Pancreas (tissue), 10 donors: ENCODE measurements around the gene RPS5. TPM values are rescaled to one million over a fixed set of nuclear protein-coding genes. Genes with fewer than 3 reads are reported as not detected.
A peak's percentile ranks its signal among the peaks of the same experiment; 100 is the strongest.

ENCODE experiments used
- ATAC-seq, 4 donors: fragments of 200-7000 bp; cut with Tn5 transposase; one replicate each; pipeline versions ENCODE4 v1.8.0 to v1.9.1; 2020; ENCODE audit warnings: mild to moderate bottlenecking in 4 of 4, moderate library complexity in 4 of 4
- DNase-seq, 6 donors: peaks; one replicate each; pipeline ENCODE4 v3.0.0-alpha.2; 2020
- FAIRE-seq: peaks from 2 replicates; lab custom pipeline; 2012; peaks lifted over from hg19 to GRCh38; lab: Jason Lieb, UNC
- H3K27ac ChIP-seq, 4 donors: fragments of 200-600 bp; sonication (generic); 1 replicate in 3 of 4; 2 replicates in 1 of 4; pipeline versions ENCODE4 v1.5.0 to v1.8.0; 2020
- H3K27me3 ChIP-seq, 4 donors: fragments of 200-600 bp; one replicate each; pipeline ENCODE4 v1.8.0; 2021
- H3K36me3 ChIP-seq, 3 donors: fragments of 200-600 bp; sonication (generic) in 1 of 3; one replicate each; pipeline versions ENCODE4 v1.5.0 to v1.8.0; 2020 to 2021
- H3K4me1 ChIP-seq, 3 donors: fragments of 200-600 bp; one replicate each; pipeline ENCODE4 v1.8.0; 2021
- H3K4me3 ChIP-seq, 4 donors: fragments of 200-600 bp; sonication (generic) in 2 of 4; one replicate each; pipeline versions ENCODE4 v1.5.0 to v1.8.0; 2020 to 2021
- H3K9me3 ChIP-seq, 4 donors: fragments of 200-600 bp; one replicate each; pipeline ENCODE4 v1.8.0; 2021
- WGBS, 2 donors: extraction: QIAGEN DNeasy Blood & Tissue Kit; methylation state at CpG; one replicate each; pipeline ENCODE4 v1.1.7; 2013; 5-methylcytosine and 5-hydroxymethylcytosine counted together
- intact Hi-C, 3 donors: fragments of 100-400 bp; cut with DNase I; formaldehyde crosslinking; loops; one replicate each; pipeline versions ENCODE4 v1.11.1 to v1.14.2; 2022
- polyA plus RNA-seq, 2 donors: library from polyadenylated mRNA; stranded (reverse); fragments of 200-250 nt; gene quantifications; one replicate each; pipeline ENCODE4 v1.2.3, GENCODE V29; 2013
- total RNA-seq, 6 donors: library from RNA; stranded (reverse); fragmentation: NEBNext Ultra II Directional in 4 of 6; extraction: Animal tissue kit (Norgen Biotek cat#: 25700) in 4 of 6; gene quantifications; one replicate each; pipeline versions ENCODE4 v1.2.1 to v1.2.4, GENCODE V29; 2021 to 2023
- TF ChIP-seq, protein P1 (sequence below), 4 donors: fragments of 200-600 bp; sonication (generic) in 3 of 4; IDR thresholded peaks; one replicate each; pipeline versions ENCODE4 v1.5.0 to v1.8.0; 2021; ENCODE audit warnings: antibody characterized with exemption in 4 of 4
- donor health status: healthy with polysubstance abuse.
- donor health status: DM: no; HTN: no; CAD: no; lungs with moderate emphysema.
- donor health status: DM: no; HTN: no; CAD: no.
- donor health status: control.
- donor health status: control.
- donor health status: Bipolar disorder and iron deficiency.
- donor health status: DM: yes; HTN: yes; CAD: no.
- donor health status: DM: no; HTN: no; CAD: no.
- donor health status: DM: no; HTN: no; CAD: no.
- donor health status: DM: yes; HTN: yes; CAD: no.

RPS5 gene
- total and polyA plus RNA-seq, 8 donors = 637 to 1,373 (median 841) TPM

DNA sequence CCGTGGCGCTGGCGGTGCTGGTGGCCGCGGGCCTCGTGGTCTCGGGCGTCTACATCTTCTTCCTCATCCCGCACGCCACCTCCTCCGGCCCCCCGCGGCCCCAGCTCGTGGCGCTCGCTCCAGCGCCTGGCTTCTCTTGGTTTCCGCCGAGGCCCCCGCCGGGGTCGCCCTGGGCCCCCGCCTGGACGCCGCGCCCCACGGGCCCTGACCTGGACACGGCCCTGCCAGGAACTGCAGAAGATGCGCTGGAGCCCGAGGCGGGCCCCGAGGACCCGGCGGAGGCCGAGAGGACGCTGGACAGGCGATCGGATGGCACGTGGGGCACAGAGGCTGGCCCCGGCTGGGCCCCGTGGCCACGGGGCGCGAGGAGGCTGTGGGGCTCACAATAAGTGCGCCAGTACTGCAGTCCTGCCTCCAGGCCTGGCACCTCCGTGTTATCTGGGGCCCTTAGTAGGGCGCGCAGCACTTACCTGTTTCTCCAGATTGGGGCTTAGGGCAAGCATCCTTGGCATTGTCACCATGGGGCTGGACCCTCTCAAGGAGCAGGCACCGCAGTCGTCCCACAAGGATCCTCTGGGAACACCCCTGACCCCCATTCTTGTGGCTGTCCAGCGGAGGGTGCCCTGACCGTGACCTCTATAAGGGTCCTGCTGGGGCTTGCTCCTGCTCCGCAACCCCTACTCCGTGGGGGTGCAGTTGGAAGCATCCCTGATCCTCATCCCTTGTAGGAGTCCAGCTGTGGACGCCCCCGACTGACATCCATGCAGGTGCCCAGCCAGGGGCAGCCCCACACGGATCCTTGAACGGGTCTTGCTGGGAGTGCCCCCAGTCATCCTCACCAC lies 9.8 kb downstream of the RPS5 start:
- peaks cover 4 to 23% (median 22%) of the 10 kb centered on the region in 3 donors for H3K36me3 ChIP-seq
- peak in 3 of 6 donors; percentile 22 to 71 (median 26) for DNase-seq
- peaks cover 0 to 5% (median 5%) of the 10 kb centered on the region in 3 donors for H3K4me1 ChIP-seq
- H3K27me3 ChIP-seq = no peaks in the 10 kb centered on the region
- no peak overlapping the region for H3K4me3 ChIP-seq
- no peak overlapping the region for H3K27ac ChIP-seq
- H3K9me3 ChIP-seq = no peaks in the 10 kb centered on the region
- TF ChIP-seq, protein P1, sequence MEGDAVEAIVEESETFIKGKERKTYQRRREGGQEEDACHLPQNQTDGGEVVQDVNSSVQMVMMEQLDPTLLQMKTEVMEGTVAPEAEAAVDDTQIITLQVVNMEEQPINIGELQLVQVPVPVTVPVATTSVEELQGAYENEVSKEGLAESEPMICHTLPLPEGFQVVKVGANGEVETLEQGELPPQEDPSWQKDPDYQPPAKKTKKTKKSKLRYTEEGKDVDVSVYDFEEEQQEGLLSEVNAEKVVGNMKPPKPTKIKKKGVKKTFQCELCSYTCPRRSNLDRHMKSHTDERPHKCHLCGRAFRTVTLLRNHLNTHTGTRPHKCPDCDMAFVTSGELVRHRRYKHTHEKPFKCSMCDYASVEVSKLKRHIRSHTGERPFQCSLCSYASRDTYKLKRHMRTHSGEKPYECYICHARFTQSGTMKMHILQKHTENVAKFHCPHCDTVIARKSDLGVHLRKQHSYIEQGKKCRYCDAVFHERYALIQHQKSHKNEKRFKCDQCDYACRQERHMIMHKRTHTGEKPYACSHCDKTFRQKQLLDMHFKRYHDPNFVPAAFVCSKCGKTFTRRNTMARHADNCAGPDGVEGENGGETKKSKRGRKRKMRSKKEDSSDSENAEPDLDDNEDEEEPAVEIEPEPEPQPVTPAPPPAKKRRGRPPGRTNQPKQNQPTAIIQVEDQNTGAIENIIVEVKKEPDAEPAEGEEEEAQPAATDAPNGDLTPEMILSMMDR (IDR thresholded peaks at IDR 0.05) = no peak
- no peak for ATAC-seq
- intact Hi-C loops = no loop called here
- 26 to 31% methylated on average over 55 to 58 of the region's 58 CpGs for WGBS, 2 donors
- FAIRE-seq = no peak

DNA sequence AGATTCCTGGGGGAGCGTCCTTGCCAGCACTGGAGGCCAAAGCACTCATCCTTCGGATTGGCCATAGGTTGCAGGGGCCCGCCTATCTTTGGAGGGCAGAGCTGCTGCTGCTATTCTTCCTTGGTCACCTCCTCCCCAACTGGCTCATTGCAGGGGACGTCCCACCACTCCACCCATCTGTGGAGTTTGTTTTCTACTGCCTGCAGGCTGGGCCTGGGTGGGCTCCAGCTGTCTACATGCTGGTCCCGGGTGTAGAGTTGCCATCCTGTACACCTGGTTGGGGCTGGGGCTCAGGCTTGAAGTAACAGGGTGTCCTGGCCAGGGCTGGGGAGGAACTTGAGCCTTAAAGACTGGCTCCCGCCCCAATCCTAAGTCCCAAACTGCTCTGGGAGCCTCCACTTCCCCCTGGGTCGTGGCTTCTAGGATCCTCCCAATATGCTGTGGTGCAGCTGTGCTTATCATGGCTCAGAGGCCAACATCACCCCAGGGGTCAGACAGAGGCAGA lies 10.5 kb downstream of the RPS5 start:
- FAIRE-seq (no peak), DNase-seq (peak in 1 of 6 donors; percentile 12), ATAC-seq (no peak)
- no peaks in the 10 kb centered on the region for H3K9me3 ChIP-seq
- peaks cover 4 to 23% (median 22%) of the 10 kb centered on the region in 3 donors for H3K36me3 ChIP-seq
- H3K27ac ChIP-seq = no peak overlapping the region
- H3K27me3 ChIP-seq = no peaks in the 10 kb centered on the region
- intact Hi-C loops = no loop called here
- 66 to 68% methylated on average over 7 of the region's 7 CpGs for WGBS, 2 donors
- peaks cover 0 to 8% (median 8%) of the 10 kb centered on the region in 3 donors for H3K4me1 ChIP-seq
- TF ChIP-seq, protein P1 (IDR thresholded peaks at IDR 0.05) = no peak
- no peak overlapping the region for H3K4me3 ChIP-seq

DNA sequence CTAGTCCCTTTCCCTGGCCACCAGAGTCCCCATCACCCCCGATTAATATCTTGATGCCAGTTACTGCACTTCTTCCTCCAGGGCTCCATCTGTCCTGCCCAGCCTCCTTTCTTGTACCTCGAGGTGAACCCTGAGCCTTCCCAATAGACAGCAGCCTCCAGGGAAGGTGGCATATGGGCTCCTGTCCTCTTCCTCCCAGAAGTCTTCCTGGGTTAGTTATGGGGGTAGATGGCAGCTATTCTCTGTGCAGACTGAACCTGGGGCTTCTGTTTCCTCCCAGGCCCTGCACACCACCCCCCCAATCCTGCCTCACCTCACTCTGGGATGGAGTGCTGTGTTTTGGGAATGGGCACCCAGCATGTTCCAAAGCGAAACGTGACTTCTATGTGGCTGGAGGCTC lies 11.0 kb downstream of the RPS5 start:
- 69 to 72% methylated on average over 4 of the region's 4 CpGs for WGBS, 2 donors
- no peaks in the 10 kb centered on the region for H3K27me3 ChIP-seq
- no peak overlapping the region for H3K27ac ChIP-seq
- intact Hi-C loops = no loop called here
- FAIRE-seq = no peak
- TF ChIP-seq, protein P1 (IDR thresholded peaks at IDR 0.05) = no peak
- no peak overlapping the region for H3K4me3 ChIP-seq
- DNase-seq = peak in 1 of 6 donors; percentile 6
- H3K36me3 ChIP-seq = peaks cover 4 to 18% (median 18%) of the 10 kb centered on the region in 3 donors
- ATAC-seq = no peak
- H3K4me1 ChIP-seq = peaks cover 0 to 8% (median 8%) of the 10 kb centered on the region in 3 donors
- H3K9me3 ChIP-seq = no peaks in the 10 kb centered on the region

DNA sequence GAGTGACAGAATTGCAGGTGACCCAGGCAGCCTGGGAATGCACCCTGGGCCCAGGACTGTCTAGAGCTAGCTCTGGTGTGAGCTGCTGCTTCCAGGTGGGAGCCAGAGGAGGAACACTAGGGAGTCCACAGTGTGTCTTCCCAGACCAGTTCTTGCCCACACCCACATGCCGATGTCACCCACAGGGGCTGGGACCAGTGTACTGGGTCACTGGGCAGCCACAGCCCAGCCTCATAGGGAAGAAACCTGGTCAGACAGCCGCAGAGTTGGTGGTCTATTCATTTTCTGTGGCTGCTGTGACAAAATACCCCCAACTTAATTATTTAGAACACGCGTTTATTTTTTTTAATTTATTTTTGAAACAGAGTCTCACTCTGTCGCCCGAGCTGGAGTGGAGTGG lies 11.5 kb downstream of the RPS5 start:
- Histone ChIP-seq H3K27me3 (no peaks in the 10 kb centered on the region), H3K27ac (no peak overlapping the region), H3K9me3 (no peaks in the 10 kb centered on the region), H3K4me1 (peaks cover 0 to 8% (median 8%) of the 10 kb centered on the region in 3 donors), H3K4me3 (no peak overlapping the region), H3K36me3 (peaks cover 4 to 14% (median 13%) of the 10 kb centered on the region in 3 donors)
- no peak for FAIRE-seq
- WGBS, 2 donors = 90 to 93% methylated on average over 6 of the region's 6 CpGs
- intact Hi-C loops = no loop called here
- DNase-seq = no peak
- TF ChIP-seq, protein P1 (IDR thresholded peaks at IDR 0.05) = no peak
- ATAC-seq = no peak
